Activated CD4-positive, alpha-beta memory T cell treated with anti-CD3 and anti-CD28 coated beads, Interleukin-2, amount 10 ng/mL, durations not matched to agents 7 days and 5 days (primary cell): ENCODE results near the gene TMEM51. TPM values are rescaled to one million over a fixed set of nuclear protein-coding genes. Genes with fewer than 3 reads are reported as not detected.

Experiments
- CTCF ChIA-PET: fragments of 350-600 bp; sonication (Branson Sonifier 250); formaldehyde crosslinking; loops from one replicate; lab custom pipeline; 2021; ENCODE audit warnings: antibody characterized with exemption, inconsistent platforms; lab: Charles Lee
- POLR2A ChIA-PET: fragments of 350-600 bp; sonication (Branson Sonifier 250); formaldehyde crosslinking; loops from one replicate; lab custom pipeline; 2021; ENCODE audit warnings: antibody characterized with exemption; lab: Charles Lee
- DNase-seq: peaks from one replicate; pipeline ENCODE4 v3.0.0-alpha.2; 2020
- H3K27ac Mint-ChIP-seq: one replicate; pipeline ENCODE4 v1.8.0; 2021; ENCODE audit warnings: mild to moderate bottlenecking, mixed read lengths
- H3K27me3 Mint-ChIP-seq: one replicate; pipeline ENCODE4 v1.8.0; 2021; ENCODE audit warnings: mixed read lengths
- H3K36me3 Mint-ChIP-seq: one replicate; pipeline ENCODE4 v1.8.0; 2021; ENCODE audit warnings: low read depth, mixed read lengths
- H3K4me1 Mint-ChIP-seq: one replicate; pipeline ENCODE4 v1.8.0; 2021; ENCODE audit warnings: mixed read lengths
- H3K4me3 Mint-ChIP-seq: one replicate; pipeline ENCODE4 v1.8.0; 2021; ENCODE audit warnings: mild to moderate bottlenecking, mixed read lengths
- H3K9me3 Mint-ChIP-seq: one replicate; pipeline ENCODE4 v1.8.0; 2021; ENCODE audit warnings: mixed read lengths
- total RNA-seq, 2 experiments: library from RNA; stranded (reverse); gene quantifications; one replicate each; pipeline ENCODE4 v1.2.3, GENCODE V29; 2021

The TMEM51 gene
- total RNA-seq, 2 experiments from 2014 or later, result not detected

- no peak overlapping the region for H3K4me3 Mint-ChIP-seq
Measured at GRCh38 chr1:15177710-15178166, 24.2 kb downstream of the TMEM51 start.

GRCh38 chr1:15178571-15179484 lies 25.3 kb downstream of the TMEM51 start:
- Mint-ChIP-seq H3K27ac (no peak overlapping the region), H3K9me3 (no peaks in the 10 kb centered on the region), H3K36me3 (no peaks in the 10 kb centered on the region), H3K27me3 (peaks cover 37% of the 10 kb centered on the region), H3K4me3 (no peak overlapping the region), H3K4me1 (peaks cover under 1% of the 10 kb centered on the region)
- no peak for DNase-seq
- CTCF ChIA-PET, result no interaction called here
- POLR2A ChIA-PET, result no interaction called here

More at GRCh38 chr1:15177710-15178166, 24.2 kb downstream of the TMEM51 start:
- H3K9me3 Mint-ChIP-seq, result no peaks in the 10 kb centered on the region
- CTCF ChIA-PET, result no interaction called here
- POLR2A ChIA-PET, result no interaction called here
- H3K27me3 Mint-ChIP-seq, result peaks cover 41% of the 10 kb centered on the region
- no peak for DNase-seq
- no peak overlapping the region for H3K27ac Mint-ChIP-seq
- peaks cover 3% of the 10 kb centered on the region for H3K4me1 Mint-ChIP-seq
- no peaks in the 10 kb centered on the region for H3K36me3 Mint-ChIP-seq

GRCh38 chr1:15179485-15179883 lies 25.9 kb downstream of the TMEM51 start:
- Mint-ChIP-seq H3K9me3 (no peaks in the 10 kb centered on the region), H3K4me3 (no peak overlapping the region), H3K27me3 (peaks cover 35% of the 10 kb centered on the region), H3K27ac (no peak overlapping the region), H3K36me3 (no peaks in the 10 kb centered on the region), H3K4me1 (no peaks in the 10 kb centered on the region)
- ChIA-PET CTCF (no interaction called here), POLR2A (no interaction called here)
- no peak for DNase-seq

- CTCF ChIA-PET, result no interaction called here
- POLR2A ChIA-PET, result no interaction called here
- no peaks in the 10 kb centered on the region for H3K4me1 Mint-ChIP-seq
Measured at GRCh38 chr1:15180189-15180588, 26.6 kb downstream of the TMEM51 start.

GRCh38 chr1:15180945-15181523 lies 27.5 kb downstream of the TMEM51 start:
- Mint-ChIP-seq H3K27me3 (peaks cover 29% of the 10 kb centered on the region), H3K4me3 (no peak overlapping the region), H3K9me3 (no peaks in the 10 kb centered on the region), H3K4me1 (no peaks in the 10 kb centered on the region), H3K27ac (no peak overlapping the region), H3K36me3 (no peaks in the 10 kb centered on the region)
- no peak for DNase-seq
- ChIA-PET POLR2A (no interaction called here), CTCF (no interaction called here)

More at GRCh38 chr1:15180189-15180588, 26.6 kb downstream of the TMEM51 start:
- Mint-ChIP-seq H3K36me3 (no peaks in the 10 kb centered on the region), H3K4me3 (no peak overlapping the region), H3K27me3 (peaks cover 33% of the 10 kb centered on the region), H3K9me3 (no peaks in the 10 kb centered on the region), H3K27ac (no peak overlapping the region)
- no peak for DNase-seq

GRCh38 chr1:15181564-15181963 lies 28.0 kb downstream of the TMEM51 start:
- H3K9me3 Mint-ChIP-seq, result no peaks in the 10 kb centered on the region
- H3K27me3 Mint-ChIP-seq, result peaks cover 25% of the 10 kb centered on the region
- H3K36me3 Mint-ChIP-seq, result no peaks in the 10 kb centered on the region
- H3K27ac Mint-ChIP-seq, result no peak overlapping the region
- H3K4me1 Mint-ChIP-seq, result no peaks in the 10 kb centered on the region
- H3K4me3 Mint-ChIP-seq, result no peak overlapping the region
- ChIA-PET POLR2A (no interaction called here), CTCF (no interaction called here)
- no peak for DNase-seq

GRCh38 chr1:15184436-15185241 lies 31.1 kb downstream of the TMEM51 start:
- Mint-ChIP-seq H3K27me3 (peaks cover 9% of the 10 kb centered on the region), H3K4me3 (no peak overlapping the region), H3K36me3 (no peaks in the 10 kb centered on the region), H3K9me3 (no peaks in the 10 kb centered on the region), H3K4me1 (no peaks in the 10 kb centered on the region), H3K27ac (no peak overlapping the region)
- POLR2A ChIA-PET, result no interaction called here
- CTCF ChIA-PET, result no interaction called here
- no peak for DNase-seq

- CTCF ChIA-PET, result no interaction called here
- H3K9me3 Mint-ChIP-seq, result no peaks in the 10 kb centered on the region
- H3K4me3 Mint-ChIP-seq, result no peak overlapping the region
- DNase-seq, result no peak
- no peaks in the 10 kb centered on the region for H3K36me3 Mint-ChIP-seq
- no peaks in the 10 kb centered on the region for H3K4me1 Mint-ChIP-seq
- no peak overlapping the region for H3K27ac Mint-ChIP-seq
- POLR2A ChIA-PET, result no interaction called here
- H3K27me3 Mint-ChIP-seq, result peaks cover 9% of the 10 kb centered on the region
Measured at GRCh38 chr1:15185617-15186016, 32.1 kb downstream of the TMEM51 start.

- H3K9me3 Mint-ChIP-seq, result no peaks in the 10 kb centered on the region
- no peak for DNase-seq
- H3K36me3 Mint-ChIP-seq, result no peaks in the 10 kb centered on the region
- ChIA-PET POLR2A (no interaction called here), CTCF (no interaction called here)
- H3K4me1 Mint-ChIP-seq, result no peaks in the 10 kb centered on the region
- no peak overlapping the region for H3K27ac Mint-ChIP-seq
- no peak overlapping the region for H3K4me3 Mint-ChIP-seq
- peaks cover 9% of the 10 kb centered on the region for H3K27me3 Mint-ChIP-seq
Measured at GRCh38 chr1:15186073-15186845, 32.7 kb downstream of the TMEM51 start.

- Mint-ChIP-seq H3K9me3 (no peaks in the 10 kb centered on the region), H3K4me3 (no peak overlapping the region), H3K27me3 (peaks cover 11% of the 10 kb centered on the region), H3K36me3 (no peaks in the 10 kb centered on the region), H3K4me1 (no peaks in the 10 kb centered on the region), H3K27ac (no peak overlapping the region)
- DNase-seq, result no peak
- CTCF ChIA-PET, result no interaction called here
- POLR2A ChIA-PET, result no interaction called here
Measured at GRCh38 chr1:15186846-15187151, 33.3 kb downstream of the TMEM51 start.

- Mint-ChIP-seq H3K4me1 (no peaks in the 10 kb centered on the region), H3K9me3 (no peaks in the 10 kb centered on the region), H3K27ac (no peak overlapping the region), H3K27me3 (peaks cover 9% of the 10 kb centered on the region), H3K36me3 (no peaks in the 10 kb centered on the region), H3K4me3 (no peak overlapping the region)
- DNase-seq, result no peak
- ChIA-PET CTCF (no interaction called here), POLR2A (no interaction called here)
Measured at GRCh38 chr1:15187175-15188129, 33.9 kb downstream of the TMEM51 start.

- Mint-ChIP-seq H3K27me3 (peaks cover 9% of the 10 kb centered on the region), H3K4me1 (no peaks in the 10 kb centered on the region), H3K4me3 (no peak overlapping the region), H3K36me3 (no peaks in the 10 kb centered on the region), H3K9me3 (no peaks in the 10 kb centered on the region), H3K27ac (no peak overlapping the region)
- CTCF ChIA-PET, result no interaction called here
- DNase-seq, result no peak
- POLR2A ChIA-PET, result no interaction called here
Measured at GRCh38 chr1:15188130-15188524, 34.6 kb downstream of the TMEM51 start.
